GM12891 (cell line): Measurements from ENCODE around the gene RNF213.

ENCODE experiments used
- DNase-seq: peaks from one replicate; pipeline ENCODE4 v3.0.0; 2011; ENCODE audit warnings: low spot score; ENCODE audit not compliant: insufficient read length
- FAIRE-seq: peaks from 2 replicates; lab custom pipeline; 2011; peaks lifted over from hg19 to GRCh38; lab: Jason Lieb, UNC
- PAX5 ChIP-seq: IDR thresholded peaks from 2 replicates; pipeline ENCODE4 v1.6.1; 2011; ENCODE audit warnings: low read length, moderate library complexity, mild to moderate bottlenecking; ENCODE audit not compliant: insufficient read depth, severe bottlenecking
- POLR2A ChIP-seq: IDR thresholded peaks from 2 replicates; pipeline ENCODE4 v1.6.1; 2011; ENCODE audit warnings: low read depth, low read length, control low read depth
- POLR2AphosphoS5 ChIP-seq: IDR thresholded peaks from 2 replicates; pipeline ENCODE4 v1.6.1; 2011; ENCODE audit warnings: low read depth, low read length, control low read depth
- POU2F2 ChIP-seq: IDR thresholded peaks from 2 replicates; pipeline ENCODE4 v1.6.1; 2011; ENCODE audit warnings: low read depth, mild to moderate bottlenecking, control low read depth, low read length, moderate library complexity
- SPI1 ChIP-seq: IDR thresholded peaks from 2 replicates; pipeline ENCODE4 v1.6.1; 2011; ENCODE audit warnings: low read depth, low read length, control low read depth
- TAF1 ChIP-seq: IDR thresholded peaks from 2 replicates; pipeline ENCODE4 v1.6.1; 2011; ENCODE audit warnings: low read depth, low read length, control low read depth

The RNF213 gene

GRCh38 chr17:80386341-80386740 lies 125.7 kb downstream of the RNF213 start:
- no peak for FAIRE-seq
- DNase-seq: no peak
- TF ChIP-seq POLR2AphosphoS5 (no peak), TAF1 (no peak), SPI1 (no peak), POU2F2 (no peak), PAX5 (no peak), POLR2A (no peak)

GRCh38 chr17:80387071-80387470 lies 126.4 kb downstream of the RNF213 start:
- no peak for DNase-seq
- no peak for TF ChIP-seq PAX5
- FAIRE-seq: no peak

GRCh38 chr17:80388175-80388574 lies 127.5 kb downstream of the RNF213 start:
- FAIRE-seq: no peak
- TF ChIP-seq PAX5: no peak
- no peak for TF ChIP-seq TAF1
- TF ChIP-seq POLR2AphosphoS5: no peak
- TF ChIP-seq POLR2A: no peak
- TF ChIP-seq SPI1: no peak
- no peak for TF ChIP-seq POU2F2
- no peak for DNase-seq

GRCh38 chr17:80388601-80389000 lies 127.9 kb downstream of the RNF213 start:
- TF ChIP-seq POLR2AphosphoS5 (no peak), SPI1 (no peak), POU2F2 (no peak), PAX5 (no peak), POLR2A (no peak), TAF1 (no peak)
- FAIRE-seq (no peak), DNase-seq (no peak)

GRCh38 chr17:80389011-80389995 lies 128.7 kb downstream of the RNF213 start:
- no peak for DNase-seq
- TF ChIP-seq POU2F2 (no peak), POLR2AphosphoS5 (no peak), POLR2A (no peak), PAX5 (no peak), TAF1 (no peak), SPI1 (no peak)
- no peak for FAIRE-seq

GRCh38 chr17:80393241-80393890 lies 132.7 kb downstream of the RNF213 start:
- FAIRE-seq (no peak), DNase-seq (no peak)
- TF ChIP-seq SPI1 (no peak), PAX5 (no peak), POU2F2 (no peak), TAF1 (no peak), POLR2A (no peak), POLR2AphosphoS5 (no peak)

- DNase-seq (no peak), FAIRE-seq (no peak)
- TF ChIP-seq POU2F2: no peak
- no peak for TF ChIP-seq SPI1
Measured at GRCh38 chr17:80393961-80394360, 133.3 kb downstream of the RNF213 start.

GRCh38 chr17:80394629-80395216 lies 134.1 kb downstream of the RNF213 start:
- TF ChIP-seq POLR2AphosphoS5 (no peak), TAF1 (no peak)
- DNase-seq: no peak
- FAIRE-seq: no peak

GRCh38 chr17:80395402-80396151 lies 134.9 kb downstream of the RNF213 start:
- no peak for DNase-seq
- TF ChIP-seq SPI1 (no peak), POU2F2 (no peak), PAX5 (no peak), POLR2A (no peak), POLR2AphosphoS5 (no peak), TAF1 (no peak)

More at GRCh38 chr17:80395402-80396151, 134.9 kb downstream of the RNF213 start:
- FAIRE-seq: no peak
